Natural killer cell (primary cell): ENCODE results near the gene EARS2. TPM values are rescaled to one million over a fixed set of nuclear protein-coding genes. Genes with fewer than 3 reads are reported as not detected.
"Not testable (repeated sequence)": the region's sequence is repeated elsewhere in the genome, so short reads cannot be mapped to it uniquely, and the experiment has no call there.

Experiments used
- ATAC-seq, 3 donors: fragments of 150-1000 bp in 2 of 3; fragments of 200-7000 bp in 1 of 3; cut with Tn5 transposase; 1 replicate in 1 of 3; 2 replicates in 2 of 3; pipeline ENCODE4 v1.10.0; 2021; ENCODE audit warnings: mild to moderate bottlenecking in 2 of 3, moderate library complexity in 2 of 3
- DNase-seq, 2 donors: peaks; one replicate each; pipeline versions ENCODE4 v3.0.0 to v3.0.0-alpha.2; 2013 to 2021; ENCODE audit warnings: mixed read lengths in 1 of 2
- H3K27ac ChIP-seq: one replicate; pipeline ENCODE4 v1.5.1; 2013; ENCODE audit warnings: mild to moderate bottlenecking, low read length
- H3K27me3 ChIP-seq: one replicate; pipeline ENCODE4 v1.6.1; 2013; ENCODE audit warnings: low read length; ENCODE audit not compliant: control insufficient read depth, insufficient read depth
- H3K36me3 ChIP-seq: one replicate; pipeline ENCODE4 v1.6.1; 2013; ENCODE audit warnings: low read length; ENCODE audit not compliant: control insufficient read depth, insufficient read depth
- H3K4me1 ChIP-seq: one replicate; pipeline ENCODE4 v1.6.1; 2013; ENCODE audit warnings: low read length; ENCODE audit not compliant: control insufficient read depth, insufficient read depth
- H3K4me3 ChIP-seq: one replicate; pipeline ENCODE4 v1.5.1; 2013; ENCODE audit warnings: low read length
- H3K9me3 ChIP-seq: one replicate; pipeline ENCODE4 v1.6.1; 2013; ENCODE audit warnings: low read length; ENCODE audit not compliant: control insufficient read depth, insufficient read depth
- H3K27ac Mint-ChIP-seq, 2 donors: one replicate each; pipeline ENCODE4 v1.8.0; 2022; ENCODE audit warnings: mild to moderate bottlenecking in 2 of 2, mixed read lengths in 2 of 2, moderate library complexity in 1 of 2
- H3K27me3 Mint-ChIP-seq, 2 donors: one replicate each; pipeline ENCODE4 v1.8.0; 2022; ENCODE audit warnings: low read depth in 2 of 2, mixed read lengths in 2 of 2
- H3K36me3 Mint-ChIP-seq: one replicate; pipeline ENCODE4 v1.8.0; 2022; ENCODE audit warnings: mixed read lengths
- H3K4me1 Mint-ChIP-seq, 2 donors: one replicate each; pipeline ENCODE4 v1.8.0; 2022; ENCODE audit warnings: mixed read lengths in 2 of 2
- H3K4me3 Mint-ChIP-seq: one replicate; pipeline ENCODE4 v1.8.0; 2022; ENCODE audit warnings: mild to moderate bottlenecking, moderate library complexity, mixed read lengths
- H3K9me3 Mint-ChIP-seq, 2 donors: one replicate each; pipeline ENCODE4 v1.8.0; 2022; ENCODE audit warnings: mixed read lengths in 2 of 2
- CTCF ChIP-seq: fragments of 200-600 bp; IDR thresholded peaks from one replicate; pipeline ENCODE4 v1.8.0; 2022; ENCODE audit warnings: antibody characterized with exemption
- WGBS: methylation state at CpG from one replicate; pipeline ENCODE4 v1.1.7; 2013; ENCODE audit warnings: missing lambda C conversion rate; ENCODE audit not compliant: insufficient coverage; 5-methylcytosine and 5-hydroxymethylcytosine counted together
- intact Hi-C: fragments of 100-400 bp; cut with micrococcal nuclease; formaldehyde crosslinking; loops from one replicate; pipeline ENCODE4 v1.14.2; 2022
- total RNA-seq, 4 donors: library from RNA; stranded (reverse); fragments of 120-200 nt in 1 of 4; gene quantifications; one replicate each; pipeline versions ENCODE4 v1.2.3 to v1.2.4, GENCODE V29; 2013 to 2022

The EARS2 gene
- total RNA-seq, 3 donors from 2014 or later (not counting 1 experiment from before 2014, with no cell fraction given): 12.1 to 14.2 (median 12.4) TPM

- Histone ChIP-seq H3K4me3 (no peak overlapping the region), H3K27ac (no peak overlapping the region), H3K9me3 (no peaks in the 10 kb centered on the region), H3K4me1 (peaks cover 33% of the 10 kb centered on the region), H3K27me3 (no peaks in the 10 kb centered on the region), H3K36me3 (no peaks in the 10 kb centered on the region)
- 91% methylated on average over 3 of the region's 4 CpGs for WGBS
- H3K9me3 Mint-ChIP-seq: no peaks in the 10 kb centered on the region
- intact Hi-C loops: no loop called here
- H3K4me1 Mint-ChIP-seq: peaks cover 28 to 31% of the 10 kb centered on the region in 2 donors
- ATAC-seq (no peak), DNase-seq (no peak)
- no peaks in the 10 kb centered on the region for H3K27me3 Mint-ChIP-seq
- no peaks in the 10 kb centered on the region for H3K36me3 Mint-ChIP-seq
- H3K27ac Mint-ChIP-seq: no peak overlapping the region
- no peak for TF ChIP-seq CTCF
- no peak overlapping the region for H3K4me3 Mint-ChIP-seq
Observed at GRCh38 chr16:23512168-23512695, 44.9 kb downstream of the EARS2 start.

- H3K4me1 Mint-ChIP-seq: peaks cover 33 to 36% of the 10 kb centered on the region in 2 donors
- WGBS: 91% methylated on average over 6 of the region's 7 CpGs
- peaks cover 36% of the 10 kb centered on the region for H3K4me1 ChIP-seq
Observed at GRCh38 chr16:23511731-23512130, 45.4 kb downstream of the EARS2 start.

GRCh38 chr16:23510915-23511270 lies 46.3 kb downstream of the EARS2 start:
- Histone ChIP-seq H3K4me3 (peak overlapping the region; percentile 70), H3K4me1 (peaks cover 42% of the 10 kb centered on the region), H3K27ac (peak overlapping the region; percentile 40)
- ATAC-seq, H3K27me3 Mint-ChIP-seq, H3K9me3 Mint-ChIP-seq, H3K36me3 ChIP-seq, H3K36me3 Mint-ChIP-seq, H3K27me3 ChIP-seq, DNase-seq, intact Hi-C loops, H3K9me3 ChIP-seq: not testable (repeated sequence)
- H3K27ac Mint-ChIP-seq: peak overlapping the region; percentile 67 to 81
- peak overlapping the region; percentile 88 for H3K4me3 Mint-ChIP-seq
- WGBS: 79% methylated on average over 10 of the region's 10 CpGs
- H3K4me1 Mint-ChIP-seq: peaks cover 39 to 45% of the 10 kb centered on the region in 2 donors

More at GRCh38 chr16:23511731-23512130, 45.4 kb downstream of the EARS2 start:
- H3K9me3 ChIP-seq: no peaks in the 10 kb centered on the region
- no peaks in the 10 kb centered on the region for H3K9me3 Mint-ChIP-seq
- ATAC-seq (no peak), DNase-seq (no peak)
- no peak for TF ChIP-seq CTCF
- H3K27ac Mint-ChIP-seq: no peak overlapping the region
- H3K4me3 Mint-ChIP-seq: peak overlapping the region; percentile 88
- no peaks in the 10 kb centered on the region for H3K27me3 Mint-ChIP-seq
- intact Hi-C loops: no loop called here
- H3K27me3 ChIP-seq: no peaks in the 10 kb centered on the region
- no peaks in the 10 kb centered on the region for H3K36me3 Mint-ChIP-seq
- no peak overlapping the region for H3K27ac ChIP-seq
- H3K4me3 ChIP-seq: no peak overlapping the region
- H3K36me3 ChIP-seq: no peaks in the 10 kb centered on the region

GRCh38 chr16:23510164-23510914 lies 46.8 kb downstream of the EARS2 start, which contains the start of gene GGA2:
TSS of gene GGA2 (minus strand) at chr16:23510494. CDS start at chr16:23510411, 83 bp downstream.
- no peaks in the 10 kb centered on the region for H3K9me3 Mint-ChIP-seq
- peaks cover 43 to 46% of the 10 kb centered on the region in 2 donors for H3K4me1 Mint-ChIP-seq
- peak within 1 kb of the TSS; percentile 92 for H3K4me3 Mint-ChIP-seq
- peaks cover 42% of the 10 kb centered on the region for H3K4me1 ChIP-seq
- H3K36me3 Mint-ChIP-seq: no peaks in the 10 kb centered on the region
- no peaks in the 10 kb centered on the region for H3K27me3 Mint-ChIP-seq
- H3K27me3 ChIP-seq: no peaks in the 10 kb centered on the region
- H3K27ac ChIP-seq: peak within 1 kb of the TSS; percentile 40
- H3K9me3 ChIP-seq: no peaks in the 10 kb centered on the region
- peak within 1 kb of the TSS; percentile 70 for H3K4me3 ChIP-seq
- ATAC-seq: peak; percentile 87 to 95 (median 93)
- TF ChIP-seq CTCF: no peak
- intact Hi-C loops: no loop called here
- H3K27ac Mint-ChIP-seq: peak within 1 kb of the TSS; percentile 67 to 81
- under 1% methylated on average over 71 of the region's 71 CpGs for WGBS
- H3K36me3 ChIP-seq: no peaks in the 10 kb centered on the region
- DNase-seq: peak; percentile 76 to 89
